Mesenchymal stem cell (in vitro differentiated cells and primary cell): Measurements from ENCODE around the gene CDC37L1.
"Not testable (repeated sequence)": the region's sequence is repeated elsewhere in the genome, so short reads cannot be mapped to it uniquely, and the experiment has no call there.

Source experiments
- DNase-seq: peaks from one replicate; pipeline ENCODE4 v3.0.0-alpha.2; 2013
- H2AFZ ChIP-seq: one replicate; pipeline ENCODE4 v1.6.1; 2013; ENCODE audit warnings: low read depth, mild to moderate bottlenecking, control low read depth, inconsistent platforms, low read length, moderate library complexity
- H2AK5ac ChIP-seq: 2 replicates; pipeline ENCODE4 v1.6.1; 2013; ENCODE audit warnings: low read length, moderate library complexity, mild to moderate bottlenecking, inconsistent platforms; ENCODE audit not compliant: severe bottlenecking
- H2BK120ac ChIP-seq: one replicate; pipeline ENCODE4 v1.6.1; 2013; ENCODE audit warnings: low read depth, mild to moderate bottlenecking, inconsistent platforms, low read length, moderate library complexity
- H2BK12ac ChIP-seq, 2 experiments: one replicate each; pipeline ENCODE4 v1.6.1; 2013; ENCODE audit warnings: inconsistent platforms in 2 of 2, low read length in 2 of 2, mild to moderate bottlenecking in 2 of 2, moderate library complexity in 2 of 2, control low read depth in 1 of 2
- H2BK15ac ChIP-seq: one replicate; pipeline ENCODE4 v1.6.1; 2013; ENCODE audit warnings: mild to moderate bottlenecking, low read depth, inconsistent platforms; ENCODE audit not compliant: poor library complexity, severe bottlenecking
- H2BK5ac ChIP-seq: 2 replicates; pipeline ENCODE4 v1.6.1; 2013; ENCODE audit warnings: low read depth, mild to moderate bottlenecking, low read length, control low read depth, inconsistent platforms; ENCODE audit not compliant: poor library complexity, severe bottlenecking
- H3K14ac ChIP-seq, 2 experiments: one replicate each; pipeline ENCODE4 v1.6.1; 2013; ENCODE audit warnings: inconsistent platforms in 2 of 2, low read length in 2 of 2, control low read depth in 1 of 2, mild to moderate bottlenecking in 1 of 2, moderate library complexity in 1 of 2
- H3K18ac ChIP-seq, 2 experiments: one replicate each; pipeline ENCODE4 v1.6.1; 2013; ENCODE audit warnings: inconsistent platforms in 2 of 2, low read length in 2 of 2, control low read depth in 1 of 2, low read depth in 1 of 2, mild to moderate bottlenecking in 1 of 2
- H3K23ac ChIP-seq, 2 experiments: one replicate each; pipeline ENCODE4 v1.6.1; 2013; ENCODE audit warnings: inconsistent platforms in 2 of 2, low read length in 2 of 2, mild to moderate bottlenecking in 2 of 2, moderate library complexity in 2 of 2, control low read depth in 1 of 2
- H3K27ac ChIP-seq: 2 replicates; pipeline ENCODE4 v1.5.1; 2013; ENCODE audit warnings: mild to moderate bottlenecking, moderate library complexity, low read length, control low read depth, inconsistent platforms; ENCODE audit not compliant: poor library complexity, severe bottlenecking
- H3K27me3 ChIP-seq, 2 experiments: 2 replicates each; pipeline versions ENCODE4 v1.6.1 to v1.7.0; 2013; ENCODE audit warnings: low read length in 2 of 2, mild to moderate bottlenecking in 2 of 2, moderate library complexity in 2 of 2, control low read depth in 1 of 2, inconsistent platforms in 1 of 2; ENCODE audit not compliant: control insufficient read depth in 1 of 2, insufficient read depth in 1 of 2
- H3K36me3 ChIP-seq, 2 experiments: 2 replicates each; pipeline versions ENCODE4 v1.6.1 to v1.7.0; 2013; ENCODE audit warnings: low read length in 2 of 2, control low read depth in 1 of 2, inconsistent platforms in 1 of 2, low read depth in 1 of 2, mild to moderate bottlenecking in 1 of 2; ENCODE audit not compliant: insufficient read depth in 2 of 2, control insufficient read depth in 1 of 2
- H3K4ac ChIP-seq, 2 experiments: one replicate each; pipeline ENCODE4 v1.6.1; 2013; ENCODE audit warnings: inconsistent platforms in 2 of 2, low read length in 2 of 2, mild to moderate bottlenecking in 2 of 2, moderate library complexity in 2 of 2, control low read depth in 1 of 2, low read depth in 1 of 2
- H3K4me1 ChIP-seq: 2 replicates; pipeline ENCODE4 v1.6.1; 2013; ENCODE audit warnings: low read depth, low read length, control low read depth; ENCODE audit not compliant: control insufficient read depth, insufficient read depth
- H3K4me2 ChIP-seq: 2 replicates; pipeline ENCODE4 v1.6.1; 2013; ENCODE audit warnings: low read length, mild to moderate bottlenecking, inconsistent platforms; ENCODE audit not compliant: poor library complexity, severe bottlenecking
- H3K4me3 ChIP-seq, 2 experiments: 2 replicates each; pipeline versions ENCODE4 v1.5.1 to v1.7.0; 2013; ENCODE audit warnings: low read length in 2 of 2, mild to moderate bottlenecking in 2 of 2, control low read depth in 1 of 2, low read depth in 1 of 2; ENCODE audit not compliant: insufficient read depth in 1 of 2
- H3K79me1 ChIP-seq: replicated peaks from 2 replicates; pipeline ENCODE4 v1.6.1; 2013; ENCODE audit warnings: mild to moderate bottlenecking, control low read depth, low read length, inconsistent platforms; ENCODE audit not compliant: poor library complexity, severe bottlenecking
- H3K9ac ChIP-seq: 2 replicates; pipeline ENCODE4 v1.7.0; 2013; ENCODE audit warnings: mild to moderate bottlenecking, low read length, moderate library complexity
- H3K9me3 ChIP-seq: 2 replicates; pipeline ENCODE4 v1.7.0; 2013; ENCODE audit warnings: mild to moderate bottlenecking, low read length; ENCODE audit not compliant: control insufficient read depth
- H4K8ac ChIP-seq: one replicate; pipeline ENCODE4 v1.6.1; 2013; ENCODE audit warnings: inconsistent platforms, mild to moderate bottlenecking, low read length, moderate library complexity
- H4K91ac ChIP-seq: one replicate; pipeline ENCODE4 v1.6.1; 2013; ENCODE audit warnings: mild to moderate bottlenecking, low read length, inconsistent platforms
- WGBS: methylation state at CpG from one replicate; pipeline ENCODE4 v1.1.7; 2013; ENCODE audit warnings: mixed read lengths; 5-methylcytosine and 5-hydroxymethylcytosine counted together

Gene CDC37L1

DNA sequence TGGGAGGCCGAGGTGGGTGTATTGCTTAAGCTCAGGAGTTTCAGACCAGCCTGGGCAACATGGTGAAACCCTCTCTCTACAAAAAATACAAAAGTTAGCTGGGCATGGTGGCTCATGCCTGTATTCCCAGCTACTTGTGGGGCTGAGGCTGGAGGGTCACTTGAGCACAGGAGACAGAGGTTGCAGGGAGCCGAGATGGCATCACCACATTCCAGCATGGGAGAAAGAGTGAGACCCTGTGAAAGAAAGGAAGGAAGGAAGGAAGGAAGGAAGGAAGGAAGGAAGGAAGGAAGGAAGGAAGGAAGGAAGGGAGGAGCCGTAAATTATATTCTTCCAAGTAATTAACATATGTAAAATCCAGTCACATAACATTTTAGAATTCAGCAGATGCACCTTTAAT is 23.2 kb upstream of the CDC37L1 start:
- H3K27me3 ChIP-seq, H3K23ac ChIP-seq, H3K27ac ChIP-seq, H3K4ac ChIP-seq, H2BK5ac ChIP-seq, H2AFZ ChIP-seq, H2AK5ac ChIP-seq, H3K4me2 ChIP-seq, H3K14ac ChIP-seq, H3K79me1 ChIP-seq, H2BK15ac ChIP-seq, H3K4me1 ChIP-seq, H2BK12ac ChIP-seq, H2BK120ac ChIP-seq, H4K8ac ChIP-seq, H3K9ac ChIP-seq, H3K36me3 ChIP-seq, H4K91ac ChIP-seq, H3K4me3 ChIP-seq, DNase-seq, H3K9me3 ChIP-seq, H3K18ac ChIP-seq: not testable (repeated sequence)
- WGBS, result 78% methylated on average over 2 of the region's 3 CpGs

DNA sequence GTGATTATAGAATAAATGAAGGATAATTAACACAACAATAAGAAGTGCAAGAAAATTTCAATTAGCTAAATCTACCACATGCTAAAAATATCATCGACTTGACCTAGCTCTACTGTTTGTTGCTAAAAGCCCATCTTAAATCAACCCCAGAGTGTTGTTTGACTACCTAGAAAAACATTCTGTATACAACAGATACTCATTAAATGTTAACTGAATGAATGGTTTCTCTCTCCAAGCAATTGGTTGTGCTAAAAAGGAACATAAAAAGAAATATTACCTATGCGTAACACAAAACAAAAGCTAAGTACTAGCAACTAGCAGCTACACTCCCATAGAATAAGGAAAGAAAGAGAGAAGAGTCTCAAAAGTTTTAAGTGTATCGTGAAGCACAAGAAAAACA is 22.7 kb upstream of the CDC37L1 start:
- H3K9me3 ChIP-seq, result no peaks in the 10 kb centered on the region

DNA sequence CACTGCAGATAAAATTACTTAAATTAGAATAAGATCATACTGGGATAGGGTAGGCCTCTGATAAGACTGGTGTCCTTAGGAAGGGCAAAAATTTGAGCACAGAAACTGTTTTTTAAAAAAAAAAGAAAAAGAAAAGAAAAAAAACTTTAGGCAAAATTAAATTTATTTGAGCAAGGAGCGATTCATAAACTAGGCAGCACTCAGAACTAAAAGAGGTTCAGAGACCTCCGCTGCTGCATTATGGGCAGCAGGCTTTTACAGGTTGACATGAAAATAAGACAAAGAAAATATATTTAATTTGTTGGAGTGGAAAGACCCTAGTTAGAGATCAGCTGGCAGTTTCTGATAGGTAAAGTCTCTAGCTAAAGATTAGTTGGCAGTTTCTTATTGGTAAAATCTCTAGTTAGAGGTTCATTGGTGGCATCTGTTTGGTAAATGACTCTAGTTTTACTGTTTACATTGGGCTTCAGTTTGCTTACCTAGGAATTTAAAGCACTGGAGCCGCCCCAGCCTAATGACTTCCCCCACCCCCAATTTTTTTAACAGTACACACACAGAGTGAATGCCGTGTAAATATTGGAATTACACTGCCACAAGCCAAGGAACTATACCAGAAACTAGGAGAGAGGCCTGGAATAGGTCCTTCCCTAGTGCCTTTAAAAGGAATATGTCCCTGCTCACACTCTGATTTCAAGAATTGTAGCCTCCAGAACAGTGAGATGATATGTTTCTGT is 21.8 kb upstream of the CDC37L1 start:
- Histone ChIP-seq H2AK5ac (no peak overlapping the region), H3K4me1 (peaks cover 3% of the 10 kb centered on the region), H3K27me3 (no peaks in the 10 kb centered on the region), H3K18ac (no peak overlapping the region), H2BK120ac (no peak overlapping the region), H3K4me2 (no peak overlapping the region), H2BK12ac (no peak overlapping the region), H3K9ac (no peak overlapping the region), H2AFZ (no peak overlapping the region), H3K79me1 (peaks cover 4% of the 10 kb centered on the region), H3K9me3 (no peaks in the 10 kb centered on the region), H3K4me3 (no peak overlapping the region), H4K91ac (no peak overlapping the region), H3K23ac (no peak overlapping the region), H3K4ac (no peak overlapping the region), H3K27ac (no peak overlapping the region), H2BK15ac (no peak overlapping the region), H4K8ac (no peak overlapping the region), H2BK5ac (no peak overlapping the region), H3K36me3 (peaks cover 0 to 6% of the 10 kb centered on the region in 2 experiments), H3K14ac (no peak overlapping the region)
- WGBS, result 98% methylated on average over 4 of the region's 4 CpGs
- DNase-seq, result no peak

More for the DNA sequence above, 22.7 kb upstream of the CDC37L1 start:
- no peak overlapping the region for H3K4me3 ChIP-seq
- H2BK120ac ChIP-seq, result no peak overlapping the region
- H3K14ac ChIP-seq, result no peak overlapping the region
- H3K18ac ChIP-seq, result no peak overlapping the region
- no peak overlapping the region for H2BK12ac ChIP-seq
- no peak overlapping the region for H3K23ac ChIP-seq
- no peak overlapping the region for H2BK15ac ChIP-seq
- no peak overlapping the region for H3K9ac ChIP-seq
- H4K91ac ChIP-seq, result no peak overlapping the region
- WGBS, result 100% methylated on average over 1 of the region's 3 CpGs
- DNase-seq, result no peak
- no peaks in the 10 kb centered on the region for H3K79me1 ChIP-seq
- H2BK5ac ChIP-seq, result no peak overlapping the region
- no peak overlapping the region for H3K4me2 ChIP-seq
- no peak overlapping the region for H2AFZ ChIP-seq
- no peak overlapping the region for H3K4ac ChIP-seq
- no peak overlapping the region for H3K27ac ChIP-seq
- H2AK5ac ChIP-seq, result no peak overlapping the region
- peaks cover 0 to 6% of the 10 kb centered on the region in 2 experiments for H3K36me3 ChIP-seq
- no peaks in the 10 kb centered on the region for H3K27me3 ChIP-seq
- no peaks in the 10 kb centered on the region for H3K4me1 ChIP-seq
- H4K8ac ChIP-seq, result no peak overlapping the region

DNA sequence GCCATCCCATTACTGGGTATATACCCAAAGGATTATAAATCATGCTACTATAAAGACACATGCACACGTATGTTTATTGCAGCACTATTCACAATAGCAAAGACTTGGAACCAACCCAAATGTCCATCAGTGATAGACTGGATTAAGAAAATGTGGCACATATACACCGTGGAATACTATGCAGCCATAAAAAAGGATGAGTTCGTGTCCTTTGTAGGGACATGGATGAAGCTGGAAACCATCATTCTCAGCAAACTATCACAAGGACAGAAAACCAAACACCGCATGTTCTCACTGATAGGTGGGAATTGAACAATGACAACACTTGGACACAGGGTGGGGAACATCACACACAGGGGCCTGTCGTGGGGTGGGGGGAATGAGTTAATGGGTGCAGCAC is 18.7 kb upstream of the CDC37L1 start:
- not testable (repeated sequence) for H3K4me3 ChIP-seq, H3K4me2 ChIP-seq, H3K27me3 ChIP-seq, H2AFZ ChIP-seq, H3K14ac ChIP-seq, H3K9ac ChIP-seq, H3K18ac ChIP-seq, H2BK12ac ChIP-seq, H2BK120ac ChIP-seq, H2BK5ac ChIP-seq, H3K36me3 ChIP-seq, H3K4ac ChIP-seq, DNase-seq, H2BK15ac ChIP-seq, H4K91ac ChIP-seq, H4K8ac ChIP-seq, H3K23ac ChIP-seq, H3K9me3 ChIP-seq, H3K27ac ChIP-seq, H2AK5ac ChIP-seq, H3K4me1 ChIP-seq
- H3K79me1 ChIP-seq, result peaks cover 15% of the 10 kb centered on the region
- no CpG with 5 or more reads among the region's 5 CpGs for WGBS
